ENCODE measurements around the gene MAGI1.

- TF ChIP-seq POLR2AphosphoS5 (IDR thresholded peaks at IDR 0.05; ENCODE audit: low read depth) (no peak), CTCF (IDR thresholded peaks at IDR 0.05; ENCODE audit: insufficient read depth, low read length) (no peak), REST (IDR thresholded peaks at IDR 0.05; ENCODE audit: insufficient replicate concordance, low read depth) (no peak), GABPA (IDR thresholded peaks at IDR 0.05; ENCODE audit: low read depth) (no peak)
Measured at GRCh38 chr3:65481085-65481484, 557.6 kb downstream of the MAGI1 start.

Data from HL-60 (cell line).